NCI-H2227 (cell line): Measurements from ENCODE around the gene FANCI.

Experiments
- DNase-seq: peaks from one replicate; lab custom pipeline; 2025; ENCODE audit not compliant: unreplicated experiment; lab: John Stamatoyannopoulos, UW

FANCI gene

DNA sequence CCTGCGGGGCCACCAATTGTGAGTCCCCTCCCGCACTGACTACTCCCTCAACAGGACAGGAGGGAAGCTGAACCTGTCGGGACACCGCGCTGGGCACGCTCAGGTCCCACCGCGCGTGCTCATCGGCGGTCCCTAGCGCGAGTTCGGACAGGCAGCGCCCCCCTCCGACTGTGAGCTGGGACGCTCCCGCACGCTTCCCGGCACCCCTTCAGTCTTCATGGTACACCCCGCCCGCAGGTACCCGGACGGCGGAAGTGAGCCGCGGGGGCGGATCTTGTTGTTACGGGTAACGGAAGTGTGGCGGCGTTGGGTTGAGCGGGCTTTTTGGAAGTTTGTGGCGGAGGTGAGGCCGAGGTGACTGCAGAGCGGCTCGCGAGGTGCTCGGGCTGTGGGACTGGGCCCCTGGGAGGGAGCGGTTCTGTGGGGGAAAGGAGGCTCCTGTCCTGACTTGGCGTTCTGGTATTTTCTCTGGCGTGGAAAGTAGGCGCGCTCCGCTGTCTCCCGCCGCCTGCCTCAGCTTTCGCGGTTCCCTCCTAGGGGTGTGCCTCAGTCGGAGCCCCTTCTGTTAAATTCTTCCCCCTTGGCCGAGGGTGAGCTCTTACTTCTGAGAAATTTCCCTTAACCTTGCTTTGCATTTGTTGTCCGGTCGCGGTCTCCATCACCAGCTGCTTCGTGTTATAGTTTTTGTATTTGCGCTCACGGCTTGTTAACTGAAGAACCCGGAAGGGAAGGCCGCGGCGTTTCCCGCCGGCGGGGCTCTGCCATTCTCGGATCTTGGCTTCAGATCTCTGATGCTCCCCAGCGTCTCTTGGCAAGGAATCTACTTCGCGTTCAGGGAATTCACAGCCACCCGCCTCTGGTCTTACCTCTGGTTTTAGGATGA lies at the start of gene FANCI:
FANCI (plus strand) TSS at position 289 of the 883 bp plus-strand sequence. CDS start 3,669 bp downstream, outside the sequence.
- peak; percentile 94 for DNase-seq

DNA sequence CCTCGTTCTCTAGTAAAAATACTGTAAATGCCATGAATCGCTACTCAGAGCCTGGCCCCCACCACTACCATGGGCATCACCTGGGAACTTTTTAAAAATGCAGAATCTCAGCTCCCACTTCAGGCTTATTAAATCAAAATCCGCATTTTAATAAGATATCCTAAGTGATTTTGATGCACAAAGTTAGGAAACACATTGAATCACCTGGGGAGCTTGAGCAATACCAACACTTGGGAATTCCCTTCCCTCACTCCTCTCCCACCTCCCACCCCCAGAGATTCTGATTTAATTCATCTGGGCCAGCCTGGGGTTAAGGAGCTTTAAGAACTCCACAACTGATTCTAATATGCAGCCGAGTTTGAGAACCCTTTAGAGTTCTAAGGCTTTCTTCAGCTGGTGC lies 49.2 kb upstream of the FANCI start:
- no peak for DNase-seq

DNA sequence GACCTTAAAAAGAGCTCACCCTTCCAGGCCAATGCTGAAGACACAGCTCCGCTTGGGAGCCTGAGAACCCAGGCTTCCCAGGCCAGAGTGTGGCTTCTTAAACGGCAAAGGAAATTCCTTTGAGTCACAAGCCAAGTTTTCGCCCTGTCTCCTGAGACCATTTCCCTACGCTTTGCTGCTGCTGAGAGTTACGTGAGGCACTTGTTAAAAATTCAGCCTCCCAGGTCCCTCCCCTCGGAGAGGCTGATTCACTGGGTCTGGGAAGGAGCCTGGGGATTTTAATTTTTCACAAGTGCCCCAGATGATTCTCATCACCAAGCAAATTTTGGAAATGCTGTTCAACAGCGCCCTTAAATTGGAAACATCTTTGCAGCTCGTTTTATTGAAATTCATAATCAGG lies 47.9 kb upstream of the FANCI start:
- no peak for DNase-seq

DNA sequence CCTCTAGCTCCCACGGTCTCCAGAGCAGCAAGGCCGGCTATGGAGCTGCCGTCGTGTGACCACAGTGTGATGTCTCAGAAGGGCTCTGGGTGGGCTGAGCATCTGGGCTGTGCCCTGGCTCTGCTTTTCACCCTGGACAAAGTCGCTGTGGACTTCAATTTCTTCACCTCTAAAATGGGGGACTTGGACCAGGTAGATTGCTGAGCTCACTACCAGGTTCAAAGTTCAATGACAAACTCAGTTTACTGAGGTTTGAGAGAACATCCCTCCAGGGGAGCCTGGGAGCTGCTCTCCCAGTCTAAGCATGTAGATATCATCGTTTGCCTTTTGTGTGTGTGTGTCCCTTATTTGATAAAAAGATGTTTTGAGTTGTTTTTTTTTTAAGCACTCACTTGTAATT lies 47.5 kb upstream of the FANCI start:
- no peak for DNase-seq

DNA sequence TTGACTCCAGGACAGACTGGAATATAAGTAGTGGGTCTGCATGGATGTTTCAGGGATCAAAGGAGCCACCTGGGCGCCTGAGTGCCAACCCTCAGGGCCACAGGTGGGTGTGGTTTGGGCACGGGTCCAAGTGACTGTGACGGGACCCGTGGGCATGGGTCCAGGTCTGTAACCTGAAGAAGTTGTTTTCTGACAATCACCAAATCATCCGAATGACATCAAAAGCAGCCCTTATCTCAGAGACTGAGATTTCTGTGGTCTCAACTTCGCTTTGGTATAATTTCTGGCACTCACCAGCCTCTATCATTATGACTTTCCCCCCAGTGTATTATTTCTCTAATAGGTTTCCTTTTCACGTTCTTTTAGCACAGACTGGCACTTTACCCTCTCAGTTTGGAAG lies 46.8 kb upstream of the FANCI start:
- no peak for DNase-seq

- no peak for DNase-seq
Measured at GRCh38 chr15:89197503-89197971, 46.2 kb upstream of the FANCI start.

GRCh38 chr15:89198196-89198595 lies 45.6 kb upstream of the FANCI start:
- DNase-seq: no peak

DNA sequence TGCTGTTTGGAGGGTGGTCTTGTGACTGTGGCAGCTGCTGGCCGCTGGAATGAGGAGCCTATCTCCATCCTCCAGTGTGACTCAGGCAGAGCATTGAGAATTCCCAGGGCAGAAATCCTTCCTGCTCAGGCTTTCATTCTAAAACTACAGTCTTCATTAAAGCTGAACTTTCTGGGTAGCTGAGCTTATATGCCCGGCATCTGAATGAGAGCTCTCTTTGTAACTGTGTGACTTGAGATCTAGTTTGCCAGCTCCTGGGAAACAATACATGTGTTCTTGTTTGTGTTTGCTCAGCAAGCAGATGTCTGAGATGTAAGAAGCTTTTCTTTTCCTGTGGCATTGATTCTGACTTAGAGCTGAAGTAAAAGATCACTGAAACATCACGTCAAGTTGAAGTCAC lies 44.8 kb upstream of the FANCI start:
- no peak for DNase-seq

GRCh38 chr15:89199746-89200145 lies 44.0 kb upstream of the FANCI start:
- DNase-seq: no peak

- no peak for DNase-seq
Measured at GRCh38 chr15:89200182-89200581, 43.6 kb upstream of the FANCI start.

- no peak for DNase-seq
Measured at GRCh38 chr15:89201465-89202005, 42.2 kb upstream of the FANCI start.

GRCh38 chr15:89203705-89204273 lies 40.0 kb upstream of the FANCI start:
- no peak for DNase-seq

DNA sequence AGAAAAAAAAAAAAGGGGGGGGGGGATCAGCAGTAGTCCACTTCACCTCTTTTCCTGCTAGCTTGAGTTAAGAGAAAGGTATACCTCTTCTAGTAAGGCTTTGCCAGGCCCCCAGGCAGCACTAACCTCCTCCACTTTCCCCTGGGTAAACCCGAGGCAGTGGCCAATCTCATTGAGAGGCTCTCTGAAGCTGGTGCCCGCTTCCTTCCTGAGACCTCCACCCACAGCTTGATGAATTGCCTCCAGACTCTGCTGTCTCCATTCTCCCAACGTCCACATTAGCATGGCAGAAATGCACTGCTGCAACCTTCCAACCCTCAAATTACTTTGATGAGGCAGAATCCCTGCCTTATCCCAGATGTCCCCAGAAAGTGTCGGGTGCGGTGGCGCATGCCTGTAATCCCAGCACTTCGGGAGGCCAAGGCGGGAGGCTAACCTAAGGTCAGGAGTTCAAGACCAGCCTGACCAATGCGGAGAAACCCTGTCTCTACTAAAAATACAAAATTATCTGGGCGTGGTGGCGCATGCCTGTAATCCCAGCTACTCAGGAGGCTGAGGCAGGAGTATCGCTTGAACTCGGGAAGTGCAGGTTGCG lies 37.7 kb upstream of the FANCI start:
- no peak for DNase-seq

DNA sequence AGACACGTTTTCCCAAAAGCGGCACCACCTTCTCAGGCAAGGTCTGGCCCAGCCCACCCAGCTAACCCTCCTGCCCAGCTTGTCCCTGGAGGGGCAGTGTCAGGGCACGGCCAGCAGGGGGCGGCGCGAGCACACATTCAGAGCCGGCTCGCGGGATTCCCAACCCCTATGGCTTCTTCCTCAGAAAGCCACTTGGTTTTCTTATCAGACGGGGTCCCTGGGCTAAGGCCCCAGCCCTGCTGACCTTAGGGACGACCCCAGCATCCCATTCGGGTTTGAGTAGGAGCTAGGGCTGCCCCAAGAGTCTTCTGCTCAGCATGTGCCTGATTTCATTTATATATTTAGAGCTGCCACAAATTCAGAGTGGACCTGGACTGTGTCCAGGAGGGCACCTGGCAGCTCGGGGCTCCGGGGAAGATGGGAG lies 36.9 kb upstream of the FANCI start:
- peak; percentile 75 for DNase-seq

DNA sequence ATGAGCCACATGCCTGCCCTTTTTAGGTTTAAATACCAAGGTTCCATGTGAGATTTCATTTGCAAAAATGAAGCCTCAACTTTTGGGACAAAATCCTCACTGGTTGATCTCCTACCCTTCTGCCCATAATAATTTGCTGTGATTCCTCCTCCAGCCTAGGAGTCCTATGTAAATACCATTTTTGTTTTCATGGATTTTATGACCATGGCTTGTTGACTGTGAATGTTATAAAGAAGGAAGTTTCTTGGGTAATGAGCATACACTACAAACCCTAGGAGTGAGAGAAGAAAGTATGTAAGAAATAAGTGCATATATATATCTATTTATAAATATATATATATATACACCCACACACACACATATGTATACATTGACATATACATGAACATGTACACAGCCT lies 35.5 kb upstream of the FANCI start:
- DNase-seq: no peak

DNA sequence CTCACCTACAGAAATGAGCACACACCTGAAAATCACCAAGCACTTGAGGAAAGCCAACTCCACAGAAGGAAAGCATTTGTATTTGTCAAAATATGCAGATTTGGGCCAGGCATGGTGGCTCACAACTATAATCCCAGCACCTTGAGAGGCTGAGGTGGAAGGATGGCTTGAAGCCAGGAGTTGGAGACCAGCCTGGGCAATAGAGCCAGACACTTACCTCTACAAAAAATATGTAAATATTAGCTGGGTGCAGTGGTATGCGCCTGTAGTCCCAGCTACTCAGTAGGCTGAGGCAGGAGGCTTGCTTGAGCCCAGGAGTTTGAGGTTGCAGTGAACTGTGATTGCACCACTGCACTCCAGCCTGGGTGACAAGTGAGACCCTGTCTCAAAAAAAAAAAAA lies 34.7 kb upstream of the FANCI start:
- no peak for DNase-seq

GRCh38 chr15:89211678-89212170 lies 32.1 kb upstream of the FANCI start:
- no peak for DNase-seq

GRCh38 chr15:89215627-89216026 lies 28.2 kb upstream of the FANCI start:
- DNase-seq: no peak

DNA sequence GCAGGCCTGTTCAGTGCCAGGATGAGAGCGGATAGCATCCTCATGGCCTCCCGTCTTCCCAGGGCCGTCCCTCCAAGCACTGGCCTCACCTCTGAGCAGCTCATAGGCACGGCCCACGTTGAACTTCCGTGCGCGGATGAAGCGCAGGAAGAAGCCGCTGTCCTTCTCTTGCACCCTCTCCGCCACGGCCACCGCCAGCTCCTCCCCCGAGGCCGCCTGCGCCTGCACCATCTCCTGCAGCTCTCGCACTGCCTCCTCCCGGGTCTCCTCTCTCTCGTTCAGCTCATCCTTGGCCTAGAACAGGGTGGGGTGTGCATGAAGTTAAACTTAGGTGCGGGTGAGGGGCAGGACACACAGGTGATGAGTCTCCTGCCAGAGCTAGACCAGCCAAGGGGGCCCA lies 26.7 kb upstream of the FANCI start:
- no peak for DNase-seq

- DNase-seq: no peak
Measured at GRCh38 chr15:89217686-89218376, 25.9 kb upstream of the FANCI start.

DNA sequence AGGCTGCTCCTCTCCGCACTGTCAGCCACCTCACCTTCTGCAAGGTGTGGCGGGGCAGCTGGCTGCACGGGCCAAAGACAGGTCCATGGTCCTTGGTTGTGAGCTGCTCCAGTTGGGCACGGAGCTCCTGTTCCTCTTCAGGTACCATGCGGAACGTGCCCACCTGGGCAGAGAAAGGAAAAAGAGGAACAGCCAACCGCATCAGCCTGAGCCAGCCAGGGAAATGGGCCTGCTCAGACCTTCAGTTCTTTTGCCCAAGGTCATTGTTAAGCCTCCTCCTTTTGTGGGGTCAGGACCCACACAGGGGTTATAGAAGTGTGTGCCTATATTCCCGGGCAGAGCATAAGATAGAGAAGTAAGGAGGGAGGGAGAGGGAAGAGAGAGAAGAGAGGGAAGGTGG lies 25.2 kb upstream of the FANCI start:
- no peak for DNase-seq
